PC-9 (cell line): Measurements from ENCODE around the gene TRIO.

Source experiments
- EZH2 ChIP-seq: fragments of 200-600 bp; sonication (generic); IDR thresholded peaks from 2 replicates; pipeline ENCODE4 v1.8.0; 2017; ENCODE audit warnings: antibody characterized with exemption, low read depth
- TF ChIP-seq, protein P1 (sequence below): fragments of 200-600 bp; sonication (generic); conservative IDR thresholded peaks from 2 replicates; pipeline ENCODE4 v1.6.1; 2017; ENCODE audit warnings: mixed run types, antibody characterized with exemption, mild to moderate bottlenecking, moderate library complexity

DNA sequence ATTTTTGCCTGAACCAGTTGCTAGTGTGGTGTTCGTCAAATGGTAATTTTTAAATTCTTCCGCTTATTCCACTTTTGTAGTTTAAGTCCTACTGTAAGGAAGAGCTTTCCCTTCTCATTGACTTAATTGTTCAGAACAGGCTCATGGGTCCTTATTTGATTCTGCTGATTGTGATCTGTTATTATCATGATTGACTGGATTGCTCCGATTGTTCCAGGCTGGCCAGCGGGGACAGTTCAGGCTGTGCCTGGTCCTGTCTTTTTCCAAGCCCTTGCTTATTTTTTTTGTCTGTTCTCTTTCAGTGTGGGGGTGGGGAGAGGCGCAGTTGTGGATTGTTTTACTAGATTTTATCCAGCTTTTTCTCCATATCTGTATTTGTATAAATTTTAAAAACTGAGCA lies 52.4 kb downstream of the TRIO start:
- TF ChIP-seq, protein P1, sequence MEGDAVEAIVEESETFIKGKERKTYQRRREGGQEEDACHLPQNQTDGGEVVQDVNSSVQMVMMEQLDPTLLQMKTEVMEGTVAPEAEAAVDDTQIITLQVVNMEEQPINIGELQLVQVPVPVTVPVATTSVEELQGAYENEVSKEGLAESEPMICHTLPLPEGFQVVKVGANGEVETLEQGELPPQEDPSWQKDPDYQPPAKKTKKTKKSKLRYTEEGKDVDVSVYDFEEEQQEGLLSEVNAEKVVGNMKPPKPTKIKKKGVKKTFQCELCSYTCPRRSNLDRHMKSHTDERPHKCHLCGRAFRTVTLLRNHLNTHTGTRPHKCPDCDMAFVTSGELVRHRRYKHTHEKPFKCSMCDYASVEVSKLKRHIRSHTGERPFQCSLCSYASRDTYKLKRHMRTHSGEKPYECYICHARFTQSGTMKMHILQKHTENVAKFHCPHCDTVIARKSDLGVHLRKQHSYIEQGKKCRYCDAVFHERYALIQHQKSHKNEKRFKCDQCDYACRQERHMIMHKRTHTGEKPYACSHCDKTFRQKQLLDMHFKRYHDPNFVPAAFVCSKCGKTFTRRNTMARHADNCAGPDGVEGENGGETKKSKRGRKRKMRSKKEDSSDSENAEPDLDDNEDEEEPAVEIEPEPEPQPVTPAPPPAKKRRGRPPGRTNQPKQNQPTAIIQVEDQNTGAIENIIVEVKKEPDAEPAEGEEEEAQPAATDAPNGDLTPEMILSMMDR, result no peak
- TF ChIP-seq EZH2, result no peak
